Neural crest cell (in vitro differentiated cells): ENCODE measurements around the gene ASB1. TPM values are rescaled to one million over a fixed set of nuclear protein-coding genes. Genes with fewer than 3 reads are reported as not detected.

ENCODE experiments used
- DNase-seq: peaks from one replicate; pipeline ENCODE4 v3.0.0; 2021; ENCODE audit warnings: low read depth, mixed read lengths, low spot score
- H3K27ac Mint-ChIP-seq: one replicate; pipeline ENCODE4 v1.8.0; 2021; ENCODE audit warnings: mild to moderate bottlenecking, mixed read lengths; ENCODE audit not compliant: unreplicated experiment
- H3K27me3 Mint-ChIP-seq: 2 replicates; pipeline ENCODE4 v1.8.0; 2021; ENCODE audit warnings: low read depth, mild to moderate bottlenecking, mixed read lengths
- H3K36me3 Mint-ChIP-seq: 2 replicates; pipeline ENCODE4 v1.8.0; 2021; ENCODE audit warnings: low read depth, mild to moderate bottlenecking, mixed read lengths
- H3K4me1 Mint-ChIP-seq: 2 replicates; pipeline ENCODE4 v1.8.0; 2021; ENCODE audit warnings: mixed read lengths
- H3K4me3 Mint-ChIP-seq: one replicate; pipeline ENCODE4 v1.8.0; 2021; ENCODE audit warnings: mild to moderate bottlenecking, mixed read lengths
- H3K9me3 Mint-ChIP-seq: 2 replicates; pipeline ENCODE4 v1.8.0; 2021; ENCODE audit warnings: mixed read lengths
- total RNA-seq: library from RNA; stranded (reverse); gene quantifications from 2 replicates; pipeline ENCODE4 v1.2.1, GENCODE V29; 2021
- TF ChIP-seq, protein P1 (sequence below): fragments of 200-600 bp; sonication (generic); conservative IDR thresholded peaks from 2 replicates; pipeline ENCODE4 v1.5.0; 2021; ENCODE audit warnings: antibody characterized with exemption, mild to moderate bottlenecking

ASB1 gene
- total RNA-seq, 1 donor from 2014 or later, result 37.5 TPM

DNA sequence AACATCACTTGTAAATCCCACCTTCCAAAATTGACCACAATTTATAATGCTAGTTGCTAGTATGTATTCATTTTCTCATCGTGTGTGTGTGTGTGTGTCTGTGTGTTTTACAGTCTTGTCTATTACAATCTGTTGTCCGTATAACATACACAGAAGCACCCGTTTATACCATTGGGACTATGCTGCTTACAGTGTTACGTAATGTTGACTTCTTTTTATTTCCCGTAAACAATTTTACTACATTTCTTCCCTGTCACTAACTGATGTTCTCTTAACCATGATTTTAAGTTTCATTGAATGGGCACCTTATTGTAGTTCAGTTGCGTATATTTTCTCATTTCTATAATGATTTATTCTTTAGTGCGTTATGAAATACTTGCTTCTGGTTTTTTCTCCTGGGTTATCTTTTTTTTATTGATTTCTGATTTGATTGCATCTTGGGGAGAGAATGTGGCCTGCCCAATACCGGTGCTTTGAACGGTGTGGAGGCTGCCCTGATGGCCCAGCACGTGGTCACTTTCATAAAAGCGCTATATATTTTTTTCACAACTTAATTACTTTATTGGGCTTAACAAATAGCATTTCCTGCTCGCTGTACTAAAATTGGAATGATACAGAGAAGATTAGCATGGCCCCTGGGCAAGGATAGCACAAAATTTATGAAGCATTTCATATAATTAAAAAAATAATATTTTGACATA, 14.5 kb upstream of the ASB1 start:
- Mint-ChIP-seq H3K4me3 (no peak overlapping the region), H3K27ac (no peak overlapping the region), H3K36me3 (peaks cover 4% of the 10 kb centered on the region), H3K27me3 (no peaks in the 10 kb centered on the region), H3K4me1 (no peaks in the 10 kb centered on the region), H3K9me3 (peaks cover 2% of the 10 kb centered on the region)
- no peak for DNase-seq
- TF ChIP-seq, protein P1, sequence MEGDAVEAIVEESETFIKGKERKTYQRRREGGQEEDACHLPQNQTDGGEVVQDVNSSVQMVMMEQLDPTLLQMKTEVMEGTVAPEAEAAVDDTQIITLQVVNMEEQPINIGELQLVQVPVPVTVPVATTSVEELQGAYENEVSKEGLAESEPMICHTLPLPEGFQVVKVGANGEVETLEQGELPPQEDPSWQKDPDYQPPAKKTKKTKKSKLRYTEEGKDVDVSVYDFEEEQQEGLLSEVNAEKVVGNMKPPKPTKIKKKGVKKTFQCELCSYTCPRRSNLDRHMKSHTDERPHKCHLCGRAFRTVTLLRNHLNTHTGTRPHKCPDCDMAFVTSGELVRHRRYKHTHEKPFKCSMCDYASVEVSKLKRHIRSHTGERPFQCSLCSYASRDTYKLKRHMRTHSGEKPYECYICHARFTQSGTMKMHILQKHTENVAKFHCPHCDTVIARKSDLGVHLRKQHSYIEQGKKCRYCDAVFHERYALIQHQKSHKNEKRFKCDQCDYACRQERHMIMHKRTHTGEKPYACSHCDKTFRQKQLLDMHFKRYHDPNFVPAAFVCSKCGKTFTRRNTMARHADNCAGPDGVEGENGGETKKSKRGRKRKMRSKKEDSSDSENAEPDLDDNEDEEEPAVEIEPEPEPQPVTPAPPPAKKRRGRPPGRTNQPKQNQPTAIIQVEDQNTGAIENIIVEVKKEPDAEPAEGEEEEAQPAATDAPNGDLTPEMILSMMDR, result no peak

DNA sequence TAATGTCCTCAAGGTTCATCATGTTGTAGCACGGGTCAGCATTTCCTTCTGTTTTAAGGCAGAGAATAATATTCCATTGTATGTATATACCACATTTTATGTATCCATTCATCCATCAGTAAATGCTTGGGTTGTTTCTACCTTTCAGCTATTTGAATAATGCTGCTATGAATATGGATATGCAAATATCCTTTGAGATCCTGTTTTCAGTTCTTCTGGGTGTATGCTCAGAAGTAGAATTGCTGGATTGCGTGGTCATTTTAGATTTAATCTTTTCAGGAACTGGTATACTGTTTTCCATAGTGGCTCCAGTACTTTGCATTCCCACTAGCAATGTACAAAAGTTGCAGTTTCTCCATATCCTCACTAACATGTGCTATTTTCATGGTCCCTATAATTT, 13.4 kb upstream of the ASB1 start:
- Mint-ChIP-seq H3K27ac (no peak overlapping the region), H3K4me3 (no peak overlapping the region), H3K27me3 (no peaks in the 10 kb centered on the region), H3K4me1 (no peaks in the 10 kb centered on the region), H3K9me3 (peaks cover 2% of the 10 kb centered on the region), H3K36me3 (peaks cover 4% of the 10 kb centered on the region)
- TF ChIP-seq, protein P1, result no peak
- no peak for DNase-seq

DNA sequence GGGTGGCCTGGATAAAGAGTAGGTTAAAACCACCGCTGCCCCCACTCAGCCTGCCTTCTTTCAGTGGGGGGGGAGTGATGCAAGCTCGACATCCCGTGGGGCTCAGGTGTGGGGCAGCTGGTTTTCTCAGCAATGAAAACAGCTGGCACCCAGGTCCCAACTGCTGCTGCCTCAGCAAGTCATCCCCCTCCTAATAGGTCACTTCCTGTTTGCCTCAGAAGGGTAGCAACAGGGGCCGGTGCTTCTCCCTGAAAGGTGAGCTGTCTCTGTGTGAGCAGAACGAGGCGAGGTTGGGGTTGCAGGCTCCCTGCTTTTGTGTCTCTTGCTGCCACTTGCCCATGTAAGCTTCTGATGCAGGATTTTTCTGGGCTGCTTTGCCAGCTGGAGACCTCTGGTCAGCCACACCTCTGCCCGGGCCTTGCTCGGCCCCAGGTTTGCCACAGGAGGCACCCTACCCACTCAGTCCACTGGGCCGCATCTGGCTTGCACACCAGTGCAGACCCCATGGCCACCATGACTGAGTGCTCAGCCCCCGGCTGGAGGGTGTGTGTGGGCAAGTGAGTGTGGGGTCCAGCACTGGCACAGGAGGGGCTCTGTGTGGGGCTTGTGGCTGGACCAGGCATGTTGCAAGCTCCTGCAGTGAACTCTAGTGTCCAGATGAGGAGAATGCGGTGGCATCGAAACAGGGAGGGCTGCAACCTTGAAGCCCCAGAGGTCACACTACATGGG, 11.5 kb upstream of the ASB1 start:
- TF ChIP-seq, protein P1, result no peak
- H3K9me3 Mint-ChIP-seq, result peaks cover 2% of the 10 kb centered on the region
- no peaks in the 10 kb centered on the region for H3K27me3 Mint-ChIP-seq
- no peak overlapping the region for H3K4me3 Mint-ChIP-seq
- no peak for DNase-seq
- peaks cover 2% of the 10 kb centered on the region for H3K4me1 Mint-ChIP-seq
- no peak overlapping the region for H3K27ac Mint-ChIP-seq
- H3K36me3 Mint-ChIP-seq, result no peaks in the 10 kb centered on the region

DNA sequence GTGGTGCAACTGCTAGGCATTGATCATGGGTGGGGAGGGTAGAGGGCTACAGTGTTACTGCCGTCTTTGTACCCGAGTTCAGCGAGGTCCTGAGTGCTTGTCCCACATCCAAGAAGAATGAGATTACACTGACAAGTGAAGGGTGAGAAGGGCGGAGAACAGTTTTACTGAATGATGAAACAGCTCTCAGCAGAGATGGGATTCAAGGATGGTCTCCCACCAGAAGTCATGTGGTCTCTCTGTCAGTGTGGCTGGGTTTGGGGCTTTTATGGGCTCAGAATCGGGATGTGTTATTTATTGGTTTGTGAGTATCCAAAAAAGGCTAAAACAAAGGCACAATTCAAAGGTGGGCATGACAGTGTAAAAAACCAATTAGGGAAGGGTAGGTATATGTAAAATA, 10.8 kb upstream of the ASB1 start:
- Mint-ChIP-seq H3K27ac (no peak overlapping the region), H3K27me3 (no peaks in the 10 kb centered on the region), H3K9me3 (peaks cover 2% of the 10 kb centered on the region), H3K4me1 (peaks cover 9% of the 10 kb centered on the region), H3K36me3 (no peaks in the 10 kb centered on the region), H3K4me3 (no peak overlapping the region)
- TF ChIP-seq, protein P1, result no peak
- DNase-seq, result no peak

DNA sequence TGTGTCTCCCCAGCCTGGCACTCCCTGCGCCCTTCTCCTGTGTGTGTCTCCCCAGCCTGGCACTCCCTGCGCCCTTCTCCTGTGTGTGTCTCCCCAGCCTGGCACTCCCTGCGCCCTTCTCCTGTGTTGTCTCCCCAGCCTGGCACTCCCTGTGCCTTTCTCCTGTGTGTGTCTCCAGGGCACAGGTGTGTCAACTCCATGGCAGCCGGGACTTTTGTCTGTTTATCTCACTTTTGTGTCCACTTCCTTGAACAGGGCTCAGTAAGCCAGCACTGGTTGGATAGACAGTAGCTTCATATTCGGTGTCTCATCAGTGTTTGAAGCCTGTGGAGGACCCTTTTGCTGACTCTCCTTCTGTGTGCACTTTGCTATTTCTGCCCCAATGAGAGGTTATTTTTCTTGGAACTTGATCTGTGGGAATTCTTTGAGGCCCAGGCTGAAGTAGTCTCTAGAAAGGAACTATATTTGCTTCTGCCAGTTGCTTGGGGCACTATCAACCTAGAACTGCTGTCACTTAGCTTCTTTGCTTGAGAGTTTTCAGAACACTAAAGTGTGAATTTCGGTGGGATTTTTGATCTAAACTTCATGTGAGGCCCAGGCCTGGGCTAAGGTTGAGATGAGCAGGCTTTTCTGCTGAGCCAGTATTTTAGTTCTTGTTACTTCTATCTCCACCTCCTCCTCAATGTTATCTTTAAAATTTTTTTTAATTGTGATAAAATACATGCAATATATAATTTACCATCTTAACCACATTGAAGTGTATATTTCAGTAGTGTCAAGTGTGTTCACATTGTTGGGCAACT, 8.3 kb upstream of the ASB1 start:
- no peak overlapping the region for H3K27ac Mint-ChIP-seq
- DNase-seq, result no peak
- no peak overlapping the region for H3K4me3 Mint-ChIP-seq
- TF ChIP-seq, protein P1, result no peak
- no peaks in the 10 kb centered on the region for H3K36me3 Mint-ChIP-seq
- peaks cover 2% of the 10 kb centered on the region for H3K9me3 Mint-ChIP-seq
- H3K4me1 Mint-ChIP-seq, result peaks cover 22% of the 10 kb centered on the region
- no peaks in the 10 kb centered on the region for H3K27me3 Mint-ChIP-seq
